Medulla oblongata (tissue), 1 donor: ENCODE measurements around the gene WDR47.
A peak's percentile ranks its signal among the peaks of the same experiment; 100 is the strongest.
"Not testable (repeated sequence)": the region's sequence is repeated elsewhere in the genome, so short reads cannot be mapped to it uniquely, and the experiment has no call there.

Source experiments
- DNase-seq: peaks from one replicate; pipeline ENCODE4 v3.0.0-alpha.2; 2015; ENCODE audit errors: extremely low spot score

The WDR47 gene

GRCh38 chr1:108962681-108963051 is 79.2 kb downstream of the WDR47 start:
- DNase-seq, result no peak

GRCh38 chr1:108961752-108962486 is 80.0 kb downstream of the WDR47 start:
- no peak for DNase-seq

- DNase-seq, result no peak
Measured at GRCh38 chr1:108961198-108961597, 80.7 kb downstream of the WDR47 start.

GRCh38 chr1:108960719-108961118 is 81.2 kb downstream of the WDR47 start:
- no peak for DNase-seq

GRCh38 chr1:108957888-108958287 is 84.0 kb downstream of the WDR47 start:
- no peak for DNase-seq

- DNase-seq, result no peak
Measured at GRCh38 chr1:108955881-108956280, 86.0 kb downstream of the WDR47 start.

GRCh38 chr1:108955111-108955510 is 86.8 kb downstream of the WDR47 start:
- DNase-seq, result no peak

- DNase-seq, result no peak
Measured at GRCh38 chr1:108953452-108953851, 88.5 kb downstream of the WDR47 start.

GRCh38 chr1:108951242-108951641 is 90.7 kb downstream of the WDR47 start:
- no peak for DNase-seq

- no peak for DNase-seq
Measured at GRCh38 chr1:108949044-108949443, 92.9 kb downstream of the WDR47 start.

- peak; percentile 51 for DNase-seq
Measured at GRCh38 chr1:108947871-108948525, 93.9 kb downstream of the WDR47 start.

- no peak for DNase-seq
Measured at GRCh38 chr1:108936170-108936569, 105.7 kb downstream of the WDR47 start.

- DNase-seq, result no peak
Measured at GRCh38 chr1:108933944-108934343, 108.0 kb downstream of the WDR47 start.

GRCh38 chr1:108927565-108927964 is 114.3 kb downstream of the WDR47 start:
- not testable (repeated sequence) for DNase-seq

- no peak for DNase-seq
Measured at GRCh38 chr1:108925920-108926319, 116.0 kb downstream of the WDR47 start.
